ENCODE measurements around the gene LBR.

LBR gene

GRCh38 chr1:225431081-225431863, 3.4 kb upstream of the LBR start:
- Histone ChIP-seq H3K36me3 (no peaks in the 10 kb centered on the region), H3K4me3 (no peak overlapping the region), H3K9me3 (no peaks in the 10 kb centered on the region), H3K4me1 (peaks cover 0 to 23% (median 9%) of the 10 kb centered on the region in 4 donors), H3K27ac (no peak overlapping the region), H3K27me3 (no peaks in the 10 kb centered on the region)
- no peak for DNase-seq
- intact Hi-C loops (cut with DNase I; ENCODE audit: low total_unique reads): no loop called here
- no peak for TF ChIP-seq CTCF (IDR thresholded peaks at IDR 0.05)

GRCh38 chr1:225430301-225430700, 2.5 kb upstream of the LBR start:
- Histone ChIP-seq H3K27me3 (no peaks in the 10 kb centered on the region), H3K4me1 (peaks cover 0 to 33% (median 15%) of the 10 kb centered on the region in 4 donors), H3K27ac (peak overlapping the region in 1 of 2 donors; percentile 96), H3K9me3 (no peaks in the 10 kb centered on the region), H3K36me3 (no peaks in the 10 kb centered on the region), H3K4me3 (no peak overlapping the region)
- no peak for DNase-seq
- TF ChIP-seq CTCF (IDR thresholded peaks at IDR 0.05): no peak
- intact Hi-C loops (cut with DNase I; ENCODE audit: low total_unique reads): no loop called here

GRCh38 chr1:225428881-225429455, 1.1 kb upstream of the LBR start:
- no peaks in the 10 kb centered on the region for H3K27me3 ChIP-seq
- peaks cover 0 to 46% (median 23%) of the 10 kb centered on the region in 4 donors for H3K4me1 ChIP-seq
- DNase-seq: no peak
- no peaks in the 10 kb centered on the region for H3K9me3 ChIP-seq
- intact Hi-C loops (cut with DNase I; ENCODE audit: low total_unique reads): no loop called here
- TF ChIP-seq CTCF (IDR thresholded peaks at IDR 0.05): no peak
- no peaks in the 10 kb centered on the region for H3K36me3 ChIP-seq
- peak overlapping the region; percentile 92 to 96 for H3K27ac ChIP-seq
- H3K4me3 ChIP-seq: peak overlapping the region; percentile 95 to 98

- Histone ChIP-seq H3K27ac (peak overlapping the region; percentile 92 to 96), H3K4me3 (peak overlapping the region; percentile 95 to 98), H3K4me1 (peaks cover 0 to 53% (median 27%) of the 10 kb centered on the region in 4 donors), H3K9me3 (no peaks in the 10 kb centered on the region), H3K36me3 (no peaks in the 10 kb centered on the region), H3K27me3 (no peaks in the 10 kb centered on the region)
- peak; percentile 91 to 97 for DNase-seq
- intact Hi-C loops (cut with DNase I; ENCODE audit: low total_unique reads): no loop called here
- TF ChIP-seq CTCF (IDR thresholded peaks at IDR 0.05): no peak
Measured at GRCh38 chr1:225428068-225428880, 436 bp upstream of the LBR start.

- intact Hi-C loops (cut with DNase I; ENCODE audit: low total_unique reads): no loop called here
- peaks cover 0 to 67% (median 32%) of the 10 kb centered on the region in 4 donors for H3K4me1 ChIP-seq
Measured at GRCh38 chr1:225426395-225427234, 1.2 kb downstream of the LBR start.

More at GRCh38 chr1:225426395-225427234, 1.2 kb downstream of the LBR start:
- Histone ChIP-seq H3K4me3 (peak overlapping the region; percentile 95 to 98), H3K27ac (peak overlapping the region; percentile 92 to 96), H3K9me3 (no peaks in the 10 kb centered on the region), H3K36me3 (no peaks in the 10 kb centered on the region), H3K27me3 (no peaks in the 10 kb centered on the region)
- no peak for DNase-seq
- TF ChIP-seq CTCF (IDR thresholded peaks at IDR 0.05): no peak

Measured in tibial artery (tissue), 4 donors.